GM23248 (cell line): ENCODE data around the gene ZBTB3. TPM values are rescaled to one million over a fixed set of nuclear protein-coding genes. Genes with fewer than 3 reads are reported as not detected.
"Not testable (repeated sequence)": the region's sequence is repeated elsewhere in the genome, so short reads cannot be mapped to it uniquely, and the experiment has no call there.

ENCODE experiments used
- DNase-seq: peaks from one replicate; pipeline ENCODE4 v3.0.0-alpha.2; 2015
- H2AFZ ChIP-seq: fragments of 200-600 bp; sonication (generic); 2 replicates; pipeline ENCODE4 v1.6.1; 2016; ENCODE audit warnings: antibody characterized with exemption
- H3F3A ChIP-seq: fragments of 200-600 bp; sonication (generic); 2 replicates; pipeline ENCODE4 v1.6.1; 2016; ENCODE audit warnings: mild to moderate bottlenecking, antibody characterized with exemption, mixed run types; ENCODE audit not compliant: insufficient read depth
- H3K27ac ChIP-seq: fragments of 200-600 bp; sonication (generic); 2 replicates; pipeline ENCODE4 v1.5.1; 2016; ENCODE audit warnings: mild to moderate bottlenecking
- H3K27me3 ChIP-seq: fragments of 200-600 bp; sonication (generic); replicated peaks from 2 replicates; pipeline ENCODE4 v1.6.1; 2016; ENCODE audit warnings: mild to moderate bottlenecking; ENCODE audit not compliant: insufficient read depth
- H3K36me3 ChIP-seq: fragments of 200-600 bp; sonication (generic); 2 replicates; pipeline ENCODE4 v1.6.1; 2016; ENCODE audit warnings: low read depth, mild to moderate bottlenecking
- H3K4me1 ChIP-seq: fragments of 200-600 bp; sonication (generic); 2 replicates; pipeline ENCODE4 v1.6.1; 2016; ENCODE audit warnings: mild to moderate bottlenecking; ENCODE audit not compliant: insufficient read depth
- H3K4me2 ChIP-seq: fragments of 200-600 bp; sonication (generic); one replicate; pipeline ENCODE4 v1.6.1; 2016; ENCODE audit warnings: mild to moderate bottlenecking; ENCODE audit not compliant: unreplicated experiment
- H3K4me3 ChIP-seq: fragments of 200-600 bp; sonication (generic); 2 replicates; pipeline ENCODE4 v1.5.1; 2016; ENCODE audit warnings: mild to moderate bottlenecking
- H3K79me2 ChIP-seq: fragments of 200-600 bp; sonication (generic); 2 replicates; pipeline ENCODE4 v1.6.1; 2016; ENCODE audit warnings: mild to moderate bottlenecking; ENCODE audit not compliant: insufficient read depth
- H3K9ac ChIP-seq: fragments of 200-600 bp; sonication (generic); 2 replicates; pipeline ENCODE4 v1.6.1; 2016; ENCODE audit warnings: mild to moderate bottlenecking
- H3K9me2 ChIP-seq: fragments of 200-600 bp; sonication (generic); 2 replicates; pipeline ENCODE4 v1.6.1; 2016; ENCODE audit warnings: mixed run types, mild to moderate bottlenecking, moderate library complexity; ENCODE audit not compliant: insufficient read depth
- H3K9me3 ChIP-seq: fragments of 200-600 bp; sonication (generic); one replicate; pipeline ENCODE4 v1.6.1; 2017; ENCODE audit warnings: low read depth
- H4K20me1 ChIP-seq: fragments of 200-600 bp; sonication (generic); 2 replicates; pipeline ENCODE4 v1.6.0; 2016; ENCODE audit not compliant: insufficient read depth
- EZH2 ChIP-seq: fragments of 200-600 bp; sonication (generic); IDR thresholded peaks from 2 replicates; pipeline ENCODE4 v1.6.1; 2018; ENCODE audit warnings: antibody characterized with exemption, mild to moderate bottlenecking; ENCODE audit not compliant: insufficient read depth, poor library complexity, severe bottlenecking
- EZH2phosphoT487 ChIP-seq: fragments of 200-600 bp; sonication (generic); IDR thresholded peaks from 2 replicates; pipeline ENCODE4 v1.6.1; 2018; ENCODE audit warnings: antibody characterized with exemption, moderate library complexity, mild to moderate bottlenecking, low read depth; ENCODE audit not compliant: insufficient read depth
- WGBS, 2 experiments: methylation state at CpG; one replicate each; pipeline ENCODE4 v1.1.6; 2015 to 2017; ENCODE audit warnings: low lambda C conversion rate in 2 of 2, low coverage in 1 of 2; ENCODE audit errors: missing lambda C conversion rate in 2 of 2; 5-methylcytosine and 5-hydroxymethylcytosine counted together
- in situ Hi-C: fragments of 300-500 bp; cut with MboI; formaldehyde crosslinking; loops from 2 replicates; pipeline ENCODE4 v1.15.0; 2020
- polyA plus RNA-seq: library from polyadenylated mRNA; unstranded; fragments of >200 nt; fragmentation: Nextera tagmentation; extraction: Ambion mirVana; gene quantifications from 2 replicates; pipeline ENCODE4 v1.2.1, GENCODE V29; 2016
- total RNA-seq: library from RNA; depleted of rRNA; stranded (reverse); fragments of >200 nt; shearing (Covaris generic); gene quantifications from 2 replicates; pipeline ENCODE4 v1.2.3, GENCODE V29; 2014

ZBTB3 gene
- total and polyA plus RNA-seq, 2 experiments from 2014 or later: 4.9 to 8.0 TPM

DNA sequence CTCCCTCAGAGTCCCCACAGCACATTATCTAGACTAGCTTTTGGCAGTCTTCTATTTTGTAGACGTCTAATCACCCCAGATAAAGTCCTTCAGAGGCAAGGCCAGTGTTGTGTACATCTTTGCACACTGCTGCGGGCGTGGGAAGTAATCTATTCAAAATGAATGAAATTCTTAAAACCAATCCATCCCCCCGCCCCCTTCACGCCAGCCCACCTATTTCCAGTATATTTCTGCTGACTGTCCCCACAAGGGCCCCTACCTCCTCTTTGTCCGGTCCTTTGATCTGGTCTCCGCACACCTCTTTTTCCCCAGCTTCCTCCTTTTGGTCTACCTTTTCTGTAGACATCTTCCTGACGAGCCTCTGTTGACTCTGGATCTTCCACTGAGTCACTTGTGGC lies 47.1 kb downstream of the ZBTB3 start:
- Histone ChIP-seq H3K36me3 (peaks cover 12% of the 10 kb centered on the region; the same call in 1 of the 2 replicates), H3F3A (peaks cover 34% of the 10 kb centered on the region), H3K27me3 (no peaks in the 10 kb centered on the region), H3K9me2 (no peaks in the 10 kb centered on the region), H3K4me3 (peak overlapping the region; percentile 74; the same call in 1 of the 2 replicates), H4K20me1 (no peaks in the 10 kb centered on the region), H3K27ac (peak overlapping the region; percentile 44), H3K79me2 (peaks cover 28% of the 10 kb centered on the region; the same call in 1 of the 2 replicates), H3K9ac (peak overlapping the region; percentile 45), H3K4me2 (no peak overlapping the region), H3K4me1 (peaks cover 21% of the 10 kb centered on the region), H3K9me3 (no peaks in the 10 kb centered on the region), H2AFZ (peak overlapping the region; percentile 77; the same call in 1 of the 2 replicates)
- 87 to 89% methylated on average over 8 of the region's 8 CpGs for WGBS, 2 experiments
- DNase-seq: no peak
- in situ Hi-C loops: no loop called here
- TF ChIP-seq EZH2: no peak
- no peak for TF ChIP-seq EZH2phosphoT487

DNA sequence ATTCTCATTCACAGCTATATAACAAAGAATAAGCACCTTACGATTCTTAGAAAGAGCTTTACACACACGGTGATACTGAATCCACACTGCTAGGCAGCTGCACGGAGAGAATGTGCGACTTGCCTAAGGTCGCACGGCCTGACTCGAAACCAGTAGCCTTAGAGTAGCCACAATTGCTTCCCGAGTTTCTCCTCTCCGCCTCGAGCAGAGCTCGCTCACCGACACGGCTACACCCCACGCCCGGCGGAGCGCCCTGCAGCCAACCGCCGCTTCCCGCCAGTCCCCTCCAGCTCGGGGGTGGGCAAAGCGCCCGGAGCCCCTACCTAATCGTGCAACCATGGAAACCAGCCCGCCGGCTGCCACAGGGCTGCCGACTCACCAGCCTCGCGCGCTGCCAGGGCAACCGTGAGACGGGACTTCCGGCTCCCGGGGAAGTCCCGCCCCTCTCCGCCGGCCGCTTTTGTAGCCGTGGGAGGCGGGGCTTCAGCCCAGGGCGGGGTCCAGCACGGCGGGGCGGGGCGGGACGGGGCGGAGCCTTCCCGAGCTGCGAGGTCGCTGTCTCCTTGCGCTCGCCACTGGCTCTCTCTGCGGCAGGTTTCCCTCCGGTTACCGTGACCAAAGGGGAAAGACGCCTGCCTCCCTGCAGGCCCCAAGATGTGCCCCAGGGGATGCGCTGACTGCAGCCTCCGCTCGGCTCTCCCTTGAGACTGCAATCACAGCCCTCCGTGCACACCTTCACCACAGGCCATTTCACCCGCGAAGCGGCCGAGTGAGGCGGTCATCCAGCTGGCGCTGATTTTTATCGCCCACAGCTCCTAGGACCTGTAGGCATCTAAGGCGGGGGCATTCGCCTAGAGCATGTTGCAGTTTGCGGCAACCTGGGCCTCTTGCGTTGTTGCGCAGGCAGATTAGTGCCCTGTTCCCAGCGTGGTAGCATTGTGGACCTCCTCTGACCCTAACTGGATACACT lies 47.8 kb downstream of the ZBTB3 start:
- no peak for TF ChIP-seq EZH2phosphoT487
- no peak for TF ChIP-seq EZH2
- H3K9me3 ChIP-seq: no peaks in the 10 kb centered on the region
- DNase-seq: peak; percentile 99
- peak overlapping the region; percentile 77 for H2AFZ ChIP-seq
- H3K4me1 ChIP-seq: peaks cover 21% of the 10 kb centered on the region
- H3K27ac ChIP-seq: peak overlapping the region; percentile 87
- no peaks in the 10 kb centered on the region for H3K27me3 ChIP-seq
- in situ Hi-C loops: no loop called here
- H3F3A ChIP-seq: peaks cover 28% of the 10 kb centered on the region
- H3K79me2 ChIP-seq: peaks cover 28% of the 10 kb centered on the region; the same call in 1 of the 2 replicates
- H4K20me1 ChIP-seq: no peaks in the 10 kb centered on the region
- peak overlapping the region; percentile 95 for H3K4me2 ChIP-seq
- H3K4me3 ChIP-seq: peak overlapping the region; percentile 74
- H3K9me2 ChIP-seq: no peaks in the 10 kb centered on the region
- peaks cover 12% of the 10 kb centered on the region; the same call in 1 of the 2 replicates for H3K36me3 ChIP-seq
- 10 to 11% methylated on average over 57 to 58 of the region's 73 CpGs for WGBS, 2 experiments
- peak overlapping the region; percentile 89 for H3K9ac ChIP-seq

DNA sequence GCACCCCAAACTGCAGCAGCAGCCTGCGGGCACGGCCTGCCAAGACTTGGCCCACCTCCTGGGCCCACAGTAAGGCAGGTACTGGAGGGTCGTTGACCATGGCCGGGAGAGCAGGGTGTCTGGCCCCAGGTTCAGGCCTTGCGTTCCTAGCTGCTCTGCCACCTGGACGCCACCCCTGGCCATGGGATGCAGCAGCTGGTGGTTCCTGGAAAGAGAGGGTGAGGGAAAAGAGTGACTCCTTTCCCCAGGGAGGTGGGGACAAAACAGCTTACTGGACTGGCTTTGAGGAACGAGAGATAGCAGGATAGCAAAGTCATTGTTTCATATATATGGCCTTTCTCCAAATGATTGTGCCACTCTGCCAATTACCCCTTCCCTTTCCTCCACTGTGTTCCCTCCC lies 48.5 kb downstream of the ZBTB3 start:
- WGBS, 2 experiments: 36 to 61% methylated on average over 7 of the region's 7 CpGs
- Histone ChIP-seq H3K79me2 (peaks cover 28% of the 10 kb centered on the region; the same call in 1 of the 2 replicates), H3K4me3 (peak overlapping the region; percentile 74), H3K36me3 (peaks cover 7% of the 10 kb centered on the region; the same call in 1 of the 2 replicates), H4K20me1 (no peaks in the 10 kb centered on the region), H3K4me1 (peaks cover 21% of the 10 kb centered on the region), H3K9me3 (no peaks in the 10 kb centered on the region), H3K9ac (peak overlapping the region; percentile 89), H3K27ac (peak overlapping the region; percentile 87), H3K27me3 (no peaks in the 10 kb centered on the region), H3F3A (peaks cover 20% of the 10 kb centered on the region), H2AFZ (peak overlapping the region; percentile 70), H3K4me2 (peak overlapping the region; percentile 95), H3K9me2 (no peaks in the 10 kb centered on the region)
- TF ChIP-seq EZH2phosphoT487 (no peak), EZH2 (no peak)
- in situ Hi-C loops: no loop called here
- DNase-seq: peak; percentile 47

DNA sequence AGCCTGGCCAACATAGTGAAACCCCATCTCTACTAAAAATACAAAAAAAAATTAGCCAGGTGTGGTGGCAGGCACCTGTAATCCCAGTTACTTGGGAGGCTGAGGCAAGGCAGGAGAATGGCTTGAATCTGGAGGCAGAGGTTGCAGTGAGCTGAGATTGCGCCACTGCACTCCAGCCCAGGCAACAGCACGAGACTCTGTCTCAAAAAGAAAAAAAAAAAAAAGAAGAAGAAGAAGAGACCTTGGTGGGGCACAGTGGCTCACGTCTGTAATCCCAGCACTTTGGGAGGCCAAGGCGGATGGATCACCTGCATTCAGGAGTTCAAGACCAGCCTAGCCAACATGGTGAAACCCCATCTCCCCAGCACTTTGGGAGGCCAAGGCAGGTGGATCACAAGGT lies 50.0 kb downstream of the ZBTB3 start:
- H3K4me3 ChIP-seq, H3K27me3 ChIP-seq, H3K9me3 ChIP-seq, H4K20me1 ChIP-seq, H3K27ac ChIP-seq, H3K9ac ChIP-seq, in situ Hi-C loops, H3K36me3 ChIP-seq, H3K4me2 ChIP-seq, H3K9me2 ChIP-seq, H2AFZ ChIP-seq, DNase-seq: not testable (repeated sequence)
- peaks cover 28% of the 10 kb centered on the region; the same call in 1 of the 2 replicates for H3K79me2 ChIP-seq
- H3F3A ChIP-seq: peaks cover 13% of the 10 kb centered on the region; the same call in 1 of the 2 replicates
- WGBS, 2 experiments: 93 to 98% methylated on average over 4 of the region's 4 CpGs
- peaks cover 16% of the 10 kb centered on the region for H3K4me1 ChIP-seq
